Spleen (tissue), 11 donors: ENCODE data around the gene TAF3. TPM values are rescaled to one million over a fixed set of nuclear protein-coding genes. Genes with fewer than 3 reads are reported as not detected.
A peak's percentile ranks its signal among the peaks of the same experiment; 100 is the strongest.

ENCODE experiments used
- DNase-seq: peaks from one replicate; pipeline ENCODE4 v3.0.0-alpha.2; 2020
- H3K27ac ChIP-seq, 8 donors: fragments of 200-600 bp; sonication (generic) in 7 of 8; 1 replicate in 4 of 8; 2 replicates in 4 of 8; pipeline versions ENCODE4 v1.5.0 to v1.8.0; 2016 to 2021; ENCODE audit warnings: inconsistent platforms in 4 of 8, mild to moderate bottlenecking in 4 of 8, moderate library complexity in 1 of 8
- H3K27me3 ChIP-seq, 7 donors: fragments of 200-600 bp; sonication (generic) in 6 of 7; replicated peaks in 1 of 7; 1 replicate in 4 of 7; 2 replicates in 3 of 7; pipeline versions ENCODE4 v1.5.0 to v1.8.0; 2016 to 2021; ENCODE audit warnings: inconsistent platforms in 3 of 7, mild to moderate bottlenecking in 1 of 7
- H3K36me3 ChIP-seq, 6 donors: fragments of 200-600 bp; sonication (generic) in 5 of 6; 1 replicate in 4 of 6; 2 replicates in 2 of 6; pipeline versions ENCODE4 v1.5.0 to v1.8.0; 2016 to 2021; ENCODE audit warnings: inconsistent platforms in 2 of 6
- H3K4me1 ChIP-seq, 6 donors: fragments of 200-600 bp; sonication (generic) in 5 of 6; 1 replicate in 3 of 6; 2 replicates in 3 of 6; pipeline versions ENCODE4 v1.5.0 to v1.8.0; 2016 to 2021; ENCODE audit warnings: inconsistent platforms in 3 of 6
- H3K4me3 ChIP-seq, 8 donors: fragments of 200-600 bp; sonication (generic) in 7 of 8; 1 replicate in 4 of 8; 2 replicates in 4 of 8; pipeline versions ENCODE4 v1.5.0 to v1.8.0; 2016 to 2021; ENCODE audit warnings: inconsistent platforms in 4 of 8, mild to moderate bottlenecking in 4 of 8, moderate library complexity in 2 of 8
- H3K9me3 ChIP-seq, 8 donors: fragments of 200-600 bp; sonication (generic) in 7 of 8; 1 replicate in 4 of 8; 2 replicates in 4 of 8; pipeline versions ENCODE4 v1.5.0 to v1.8.0; 2016 to 2021; ENCODE audit warnings: inconsistent platforms in 4 of 8
- CTCF ChIP-seq, 11 experiments: fragments of 200-600 bp in 7 of 11; fragments of 450-650 bp in 4 of 11; sonication (generic) in 4 of 11; IDR thresholded peaks in 8 of 11; conservative IDR thresholded peaks in 3 of 11; 1 replicate in 7 of 11; 2 replicates in 4 of 11; pipeline versions ENCODE4 v1.4.0 to v1.8.0; 2016 to 2021; ENCODE audit warnings: antibody characterized with exemption in 11 of 11, inconsistent platforms in 4 of 11, mild to moderate bottlenecking in 1 of 11
- POLR2A ChIP-seq, 3 donors: fragments of 450-650 bp; IDR thresholded peaks; one replicate each; pipeline ENCODE4 v1.5.1; 2017; ENCODE audit warnings: antibody characterized with exemption in 3 of 3, mild to moderate bottlenecking in 1 of 3
- POLR2AphosphoS5 ChIP-seq, 3 donors: sonication (generic); formaldehyde crosslinking; IDR thresholded peaks; one replicate each; pipeline ENCODE4 v1.5.1; 2017; ENCODE audit warnings: antibody characterized with exemption in 3 of 3
- WGBS, 5 donors: extraction: QIAGEN DNeasy Blood & Tissue Kit in 3 of 5; methylation state at CpG; one replicate each; pipeline versions ENCODE4 v1.1.5 to v1.1.7; 2013 to 2018; 5-methylcytosine and 5-hydroxymethylcytosine counted together
- intact Hi-C: fragments of 100-400 bp; cut with DNase I; formaldehyde crosslinking; loops from one replicate; pipeline ENCODE4 v1.15.0; 2023; ENCODE audit warnings: low total_unique reads
- polyA plus RNA-seq, 3 donors: library from polyadenylated mRNA; stranded (reverse); fragments of 200-250 nt; gene quantifications; one replicate each; pipeline ENCODE4 v1.2.1, GENCODE V29; 2013
- total RNA-seq, 7 donors: library from RNA; depleted of rRNA in 3 of 7; stranded (reverse); fragments of >200 nt in 3 of 7; fragmentation: NEBNext Ultra II Directional in 4 of 7; extraction: Animal tissue kit (Norgen Biotek cat#: 25700) in 4 of 7; gene quantifications; one replicate each; pipeline versions ENCODE4 v1.1.0 to v1.2.1, GENCODE V29; 2016 to 2021
- donor health status: healthy with polysubstance abuse.
- donor health status: DM: no; HTN: no; CAD: no; lungs with moderate emphysema.
- donor health status: DM: no; HTN: no; CAD: no.
- donor health status: Bipolar disorder and iron deficiency.
- donor health status: healthy.
- donor health status: DM: no; HTN: no; CAD: no.
- donor health status: DM: yes; HTN: yes; CAD: no.

The TAF3 gene
- total and polyA plus RNA-seq, 10 donors = 2.7 to 13.0 (median 9.8) TPM

GRCh38 chr10:8060010-8060703 is 241.9 kb downstream of the TAF3 start:
- peaks cover 0 to 30% (median 0%) of the 10 kb centered on the region in 6 donors for H3K36me3 ChIP-seq
- no peaks in the 10 kb centered on the region for H3K9me3 ChIP-seq
- peaks cover 24 to 100% (median 71%) of the 10 kb centered on the region in 6 donors for H3K4me1 ChIP-seq
- H3K27ac ChIP-seq = peak overlapping the region in 7 of 8 donors; percentile 22 to 89 (median 85)
- 5 to 18% (median 11%) methylated on average over 15 of the region's 15 CpGs for WGBS, 5 donors
- TF ChIP-seq CTCF (IDR thresholded peaks at IDR 0.05 in 8 of 11, conservative IDR thresholded peaks at IDR 0.05 in 3 of 11) (no peak), POLR2AphosphoS5 (IDR thresholded peaks at IDR 0.05) (peak in 2 of 3 donors; percentile 25 to 59)
- peak overlapping the region in 7 of 8 donors; percentile 8 to 84 (median 25) for H3K4me3 ChIP-seq
- intact Hi-C loops = no loop called here
- peaks cover 0 to 76% (median 13%) of the 10 kb centered on the region in 7 donors for H3K27me3 ChIP-seq
- no peak for DNase-seq

- Histone ChIP-seq H3K4me1 (peaks cover 24 to 99% (median 67%) of the 10 kb centered on the region in 6 donors), H3K4me3 (peak overlapping the region in 7 of 8 donors; percentile 8 to 84 (median 25)), H3K9me3 (no peaks in the 10 kb centered on the region), H3K27me3 (peaks cover 0 to 74% (median 8%) of the 10 kb centered on the region in 7 donors), H3K27ac (peak overlapping the region in 7 of 8 donors; percentile 22 to 89 (median 85)), H3K36me3 (peaks cover 0 to 30% (median 0%) of the 10 kb centered on the region in 6 donors)
- WGBS, 5 donors = 15 to 26% (median 22%) methylated on average over 10 of the region's 10 CpGs
- DNase-seq = no peak
- intact Hi-C loops = no loop called here
- TF ChIP-seq POLR2AphosphoS5 (IDR thresholded peaks at IDR 0.05) = no peak
- TF ChIP-seq POLR2A (IDR thresholded peaks at IDR 0.05) = no peak
- no peak for TF ChIP-seq CTCF (IDR thresholded peaks at IDR 0.05 in 8 of 11, conservative IDR thresholded peaks at IDR 0.05 in 3 of 11)
These were observed 242.4 kb downstream of the TAF3 start for GRCh38 chr10:8060704-8061121.

- WGBS, 5 donors = 49 to 68% (median 60%) methylated on average over 12 to 17 of the region's 17 CpGs
These were observed 243.2 kb downstream of the TAF3 start for GRCh38 chr10:8061274-8062211.

More at GRCh38 chr10:8061274-8062211, 243.2 kb downstream of the TAF3 start:
- no peak for DNase-seq
- Histone ChIP-seq H3K4me3 (peak overlapping the region in 3 of 8 donors; percentile 28 to 84 (median 31)), H3K27ac (peak overlapping the region in 6 of 8 donors; percentile 22 to 89 (median 87)), H3K36me3 (peaks cover 0 to 30% (median 0%) of the 10 kb centered on the region in 6 donors), H3K9me3 (no peaks in the 10 kb centered on the region), H3K27me3 (peaks cover 0 to 72% (median 0%) of the 10 kb centered on the region in 7 donors), H3K4me1 (peaks cover 24 to 99% (median 70%) of the 10 kb centered on the region in 6 donors)
- TF ChIP-seq POLR2AphosphoS5 (IDR thresholded peaks at IDR 0.05) (peak in 1 of 3 donors; percentile 50), CTCF (IDR thresholded peaks at IDR 0.05 in 8 of 11, conservative IDR thresholded peaks at IDR 0.05 in 3 of 11) (no peak), POLR2A (IDR thresholded peaks at IDR 0.05) (no peak)
- intact Hi-C loops = no loop called here
